Measurements from ENCODE around the gene BMPR1B. TPM values are rescaled to one million over a fixed set of nuclear protein-coding genes. Genes with fewer than 3 reads are reported as not detected.

Gene BMPR1B
- polyA plus RNA-seq, 2 of the 4 experiments (the other 2 are of a cell fraction): 6.4 to 21.2 TPM

DNA sequence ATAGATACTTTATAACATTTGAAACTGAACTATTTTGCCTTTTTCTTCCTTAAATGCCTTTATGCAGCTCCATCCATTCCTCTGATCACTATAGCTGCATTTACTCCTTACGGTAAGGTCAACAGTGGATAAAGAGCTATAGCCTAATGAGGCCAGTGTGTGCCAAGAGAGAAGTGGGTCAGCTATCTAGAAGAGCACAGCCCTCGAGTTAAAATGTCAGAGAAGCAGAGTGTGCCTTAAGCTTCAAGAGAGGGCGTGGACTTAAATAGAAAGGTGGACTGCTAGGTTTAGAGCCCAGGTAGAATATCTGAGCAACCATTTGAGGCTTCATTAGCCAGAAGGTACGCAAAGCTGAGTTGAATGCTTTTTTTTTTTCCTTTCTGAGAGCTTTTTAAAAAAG lies 347.4 kb downstream of the BMPR1B start:
- no peak for ATAC-seq
- Histone ChIP-seq H3K4me1 (peaks cover 81% of the 10 kb centered on the region), H3K4me2 (no peak overlapping the region), H3K9me3 (no peaks in the 10 kb centered on the region), H3K27ac (peak overlapping the region; percentile 35 to 88; a peak in 3 of 6 replicates), H3K4me3 (no peak overlapping the region)
- FAIRE-seq: no peak
- DNase-seq (ENCODE audit: low read depth in 1 of 2, low spot score in 1 of 2): no peak
- 71% methylated on average over 4 of the region's 4 CpGs for WGBS (ENCODE audit: missing lambda C conversion rate)
- TF ChIP-seq, protein P1, sequence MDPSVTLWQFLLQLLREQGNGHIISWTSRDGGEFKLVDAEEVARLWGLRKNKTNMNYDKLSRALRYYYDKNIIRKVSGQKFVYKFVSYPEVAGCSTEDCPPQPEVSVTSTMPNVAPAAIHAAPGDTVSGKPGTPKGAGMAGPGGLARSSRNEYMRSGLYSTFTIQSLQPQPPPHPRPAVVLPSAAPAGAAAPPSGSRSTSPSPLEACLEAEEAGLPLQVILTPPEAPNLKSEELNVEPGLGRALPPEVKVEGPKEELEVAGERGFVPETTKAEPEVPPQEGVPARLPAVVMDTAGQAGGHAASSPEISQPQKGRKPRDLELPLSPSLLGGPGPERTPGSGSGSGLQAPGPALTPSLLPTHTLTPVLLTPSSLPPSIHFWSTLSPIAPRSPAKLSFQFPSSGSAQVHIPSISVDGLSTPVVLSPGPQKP (IDR thresholded peaks at IDR 0.05; ENCODE audit: low read depth, low read length): no peak
- TF ChIP-seq EP300 (IDR thresholded peaks at IDR 0.05) (no peak), GATA3 (IDR thresholded peaks at IDR 0.05; ENCODE audit: borderline replicate concordance) (no peak), CHD2 (IDR thresholded peaks at IDR 0.05; ENCODE audit: low read length, partially characterized antibody) (no peak), NR3C1 (IDR thresholded peaks at IDR 0.05) (no peak), JUN (IDR thresholded peaks at IDR 0.05) (no peak), CBX8 (IDR thresholded peaks at IDR 0.05) (no peak), FOSB (CRISPR knock-in tag; IDR thresholded peaks at IDR 0.05) (no peak)
- TF ChIP-seq, protein P2, sequence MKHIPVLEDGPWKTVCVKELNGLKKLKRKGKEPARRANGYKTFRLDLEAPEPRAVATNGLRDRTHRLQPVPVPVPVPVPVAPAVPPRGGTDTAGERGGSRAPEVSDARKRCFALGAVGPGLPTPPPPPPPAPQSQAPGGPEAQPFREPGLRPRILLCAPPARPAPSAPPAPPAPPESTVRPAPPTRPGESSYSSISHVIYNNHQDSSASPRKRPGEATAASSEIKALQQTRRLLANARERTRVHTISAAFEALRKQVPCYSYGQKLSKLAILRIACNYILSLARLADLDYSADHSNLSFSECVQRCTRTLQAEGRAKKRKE (CRISPR knock-in tag; IDR thresholded peaks at IDR 0.05; ENCODE audit: low read depth): no peak
- TF ChIP-seq, protein P3, sequence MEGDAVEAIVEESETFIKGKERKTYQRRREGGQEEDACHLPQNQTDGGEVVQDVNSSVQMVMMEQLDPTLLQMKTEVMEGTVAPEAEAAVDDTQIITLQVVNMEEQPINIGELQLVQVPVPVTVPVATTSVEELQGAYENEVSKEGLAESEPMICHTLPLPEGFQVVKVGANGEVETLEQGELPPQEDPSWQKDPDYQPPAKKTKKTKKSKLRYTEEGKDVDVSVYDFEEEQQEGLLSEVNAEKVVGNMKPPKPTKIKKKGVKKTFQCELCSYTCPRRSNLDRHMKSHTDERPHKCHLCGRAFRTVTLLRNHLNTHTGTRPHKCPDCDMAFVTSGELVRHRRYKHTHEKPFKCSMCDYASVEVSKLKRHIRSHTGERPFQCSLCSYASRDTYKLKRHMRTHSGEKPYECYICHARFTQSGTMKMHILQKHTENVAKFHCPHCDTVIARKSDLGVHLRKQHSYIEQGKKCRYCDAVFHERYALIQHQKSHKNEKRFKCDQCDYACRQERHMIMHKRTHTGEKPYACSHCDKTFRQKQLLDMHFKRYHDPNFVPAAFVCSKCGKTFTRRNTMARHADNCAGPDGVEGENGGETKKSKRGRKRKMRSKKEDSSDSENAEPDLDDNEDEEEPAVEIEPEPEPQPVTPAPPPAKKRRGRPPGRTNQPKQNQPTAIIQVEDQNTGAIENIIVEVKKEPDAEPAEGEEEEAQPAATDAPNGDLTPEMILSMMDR (IDR thresholded peaks at IDR 0.05): no peak
- TF ChIP-seq, protein P4, sequence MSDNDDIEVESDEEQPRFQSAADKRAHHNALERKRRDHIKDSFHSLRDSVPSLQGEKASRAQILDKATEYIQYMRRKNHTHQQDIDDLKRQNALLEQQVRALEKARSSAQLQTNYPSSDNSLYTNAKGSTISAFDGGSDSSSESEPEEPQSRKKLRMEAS (IDR thresholded peaks at IDR 0.05): no peak
- ChIA-PET POLR2A (interaction anchor here (0.5 to 0.6 kb wide), 2 partner anchors 319 to 531 kb away, joined by 3 read pairs; no protein-coding TSS in a partner anchor), CTCF (interaction anchor here (0.6 to 2.1 kb wide), 3 partner anchors 10 to 519 kb away, joined by 4 to 10 read pairs (median 5); no protein-coding TSS in a partner anchor)

DNA sequence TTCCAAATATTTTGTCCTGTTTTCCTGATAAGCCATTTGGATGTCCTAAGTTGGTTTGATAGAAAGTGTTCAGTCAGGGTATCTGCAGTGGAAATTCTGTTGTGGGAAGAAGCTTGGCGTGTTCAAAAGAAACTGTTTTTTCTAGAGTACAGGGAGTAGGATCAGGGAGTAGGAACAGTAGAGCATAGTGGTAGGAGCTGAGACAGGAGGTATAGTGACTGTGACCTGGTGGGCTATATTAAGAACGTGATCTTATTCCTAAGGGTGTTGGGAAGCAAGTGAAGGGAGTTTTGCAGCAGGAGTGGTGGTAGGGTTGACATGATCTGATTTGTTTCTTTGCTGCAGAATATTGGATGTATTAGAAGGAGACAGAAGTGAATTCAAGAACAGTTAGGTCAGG lies 348.2 kb downstream of the BMPR1B start:
- FAIRE-seq (no peak), ATAC-seq (peak; percentile 37 to 46; a peak in 3 of 6 replicates), DNase-seq (ENCODE audit: low read depth in 1 of 2, low spot score in 1 of 2) (no peak)
- TF ChIP-seq RNF2 (IDR thresholded peaks at IDR 0.05; ENCODE audit: borderline replicate concordance, low read depth) (no peak), CBX8 (IDR thresholded peaks at IDR 0.05) (no peak), EHMT2 (IDR thresholded peaks at IDR 0.05; ENCODE audit: low read depth) (no peak), FOXS1 (CRISPR knock-in tag; IDR thresholded peaks at IDR 0.05) (no peak), RFX5 (IDR thresholded peaks at IDR 0.05) (no peak), TFCP2L1 (CRISPR knock-in tag; IDR thresholded peaks at IDR 0.05) (no peak), POLR2AphosphoS2 (conservative IDR thresholded peaks at IDR 0.05; ENCODE audit: low read length) (no peak), KDM5A (IDR thresholded peaks at IDR 0.05) (no peak)
- TF ChIP-seq, protein P1 (IDR thresholded peaks at IDR 0.05; ENCODE audit: low read depth, low read length): no peak
- TF ChIP-seq, protein P5, sequence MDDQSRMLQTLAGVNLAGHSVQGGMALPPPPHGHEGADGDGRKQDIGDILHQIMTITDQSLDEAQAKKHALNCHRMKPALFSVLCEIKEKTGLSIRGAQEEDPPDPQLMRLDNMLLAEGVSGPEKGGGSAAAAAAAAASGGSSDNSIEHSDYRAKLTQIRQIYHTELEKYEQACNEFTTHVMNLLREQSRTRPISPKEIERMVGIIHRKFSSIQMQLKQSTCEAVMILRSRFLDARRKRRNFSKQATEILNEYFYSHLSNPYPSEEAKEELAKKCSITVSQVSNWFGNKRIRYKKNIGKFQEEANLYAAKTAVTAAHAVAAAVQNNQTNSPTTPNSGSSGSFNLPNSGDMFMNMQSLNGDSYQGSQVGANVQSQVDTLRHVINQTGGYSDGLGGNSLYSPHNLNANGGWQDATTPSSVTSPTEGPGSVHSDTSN (IDR thresholded peaks at IDR 0.05): no peak
- H3K27ac ChIP-seq: peak overlapping the region; percentile 74 to 88
- peak overlapping the region; percentile 68 for H3K4me2 ChIP-seq
- H3K4me3 ChIP-seq: no peak overlapping the region
- peaks cover 81% of the 10 kb centered on the region for H3K4me1 ChIP-seq
- ChIA-PET POLR2A (interaction anchor here (0.6 kb wide), 1 partner anchor 320 kb away, joined by 3 read pairs; no protein-coding TSS in a partner anchor), CTCF (interaction anchor here (0.6 to 2.1 kb wide), 4 partner anchors 11 to 519 kb away, joined by 4 to 10 read pairs (median 4); no protein-coding TSS in a partner anchor)
- 76% methylated on average over 2 of the region's 2 CpGs for WGBS (ENCODE audit: missing lambda C conversion rate)
- no peaks in the 10 kb centered on the region for H3K9me3 ChIP-seq
